ENCODE results near the gene CELA2B. TPM values are rescaled to one million over a fixed set of nuclear protein-coding genes. Genes with fewer than 3 reads are reported as not detected.

CELA2B gene
- total RNA-seq, 2 donors from 2014 or later = not detected

- H3K27ac Mint-ChIP-seq = no peak overlapping the region
- H3K36me3 ChIP-seq (ENCODE audit: control insufficient read depth, insufficient read depth, low read length) = no peaks in the 10 kb centered on the region
- no peaks in the 10 kb centered on the region for H3K36me3 Mint-ChIP-seq (ENCODE audit: low read depth)
- no peaks in the 10 kb centered on the region for H3K4me1 Mint-ChIP-seq
- no peaks in the 10 kb centered on the region for H3K27me3 Mint-ChIP-seq (ENCODE audit: insufficient read depth)
- no peaks in the 10 kb centered on the region for H3K9me3 ChIP-seq (ENCODE audit: control insufficient read depth, low read length)
- no peaks in the 10 kb centered on the region for H3K4me1 ChIP-seq (ENCODE audit: control insufficient read depth, insufficient read depth, low read length)
- 92 to 94% methylated on average over 5 to 14 of the region's 14 CpGs for WGBS, 2 experiments (ENCODE audit: insufficient coverage in 1 of 2, insufficient read length in 1 of 2)
- no peak overlapping the region for H3K27ac ChIP-seq (ENCODE audit: low read depth, low read length)
- H3K9ac ChIP-seq (ENCODE audit: extremely low read depth, low read length, poor library complexity, severe bottlenecking) = no peak overlapping the region
- no peaks in the 10 kb centered on the region for H3K9me3 Mint-ChIP-seq
- H3K4me3 Mint-ChIP-seq = no peak overlapping the region
- no peak overlapping the region for H3K4me3 ChIP-seq (ENCODE audit: low read length)
- no peak for DNase-seq
- TF ChIP-seq CTCF (conservative IDR thresholded peaks at IDR 0.05) = no peak
- H3K27me3 ChIP-seq (ENCODE audit: control insufficient read depth, insufficient read depth, low read length, poor library complexity, severe bottlenecking) = no peaks in the 10 kb centered on the region
These were observed 30.3 kb upstream of the CELA2B start for GRCh38 chr1:15445390-15446122.

- no peak overlapping the region for H3K4me3 Mint-ChIP-seq
- H3K27me3 ChIP-seq (ENCODE audit: control insufficient read depth, insufficient read depth, low read length, poor library complexity, severe bottlenecking) = no peaks in the 10 kb centered on the region
- H3K27ac Mint-ChIP-seq = no peak overlapping the region
- H3K27ac ChIP-seq (ENCODE audit: low read depth, low read length) = no peak overlapping the region
- H3K4me1 Mint-ChIP-seq = no peaks in the 10 kb centered on the region
- no peak overlapping the region for H3K9ac ChIP-seq (ENCODE audit: extremely low read depth, low read length, poor library complexity, severe bottlenecking)
- no peaks in the 10 kb centered on the region for H3K36me3 ChIP-seq (ENCODE audit: control insufficient read depth, insufficient read depth, low read length)
- H3K9me3 ChIP-seq (ENCODE audit: control insufficient read depth, low read length) = no peaks in the 10 kb centered on the region
- 89 to 94% methylated on average over 3 to 4 of the region's 4 CpGs for WGBS, 2 experiments (ENCODE audit: insufficient coverage in 1 of 2, insufficient read length in 1 of 2)
- no peak overlapping the region for H3K4me3 ChIP-seq (ENCODE audit: low read length)
- H3K36me3 Mint-ChIP-seq (ENCODE audit: low read depth) = no peaks in the 10 kb centered on the region
- H3K4me1 ChIP-seq (ENCODE audit: control insufficient read depth, insufficient read depth, low read length) = no peaks in the 10 kb centered on the region
- no peak for TF ChIP-seq CTCF (conservative IDR thresholded peaks at IDR 0.05)
- DNase-seq = no peak
- no peaks in the 10 kb centered on the region for H3K27me3 Mint-ChIP-seq (ENCODE audit: insufficient read depth)
- peaks cover 4% of the 10 kb centered on the region for H3K9me3 Mint-ChIP-seq
These were observed 29.7 kb upstream of the CELA2B start for GRCh38 chr1:15446212-15446611.

- Mint-ChIP-seq H3K36me3 (ENCODE audit: low read depth) (no peaks in the 10 kb centered on the region), H3K27me3 (ENCODE audit: insufficient read depth) (no peaks in the 10 kb centered on the region), H3K27ac (no peak overlapping the region), H3K4me1 (no peaks in the 10 kb centered on the region), H3K4me3 (no peak overlapping the region), H3K9me3 (peaks cover 5% of the 10 kb centered on the region)
- no peaks in the 10 kb centered on the region for H3K9me3 ChIP-seq (ENCODE audit: control insufficient read depth, low read length)
- H3K4me1 ChIP-seq (ENCODE audit: control insufficient read depth, insufficient read depth, low read length) = no peaks in the 10 kb centered on the region
- no peak for TF ChIP-seq CTCF (conservative IDR thresholded peaks at IDR 0.05)
- no peak overlapping the region for H3K4me3 ChIP-seq (ENCODE audit: low read length)
- H3K36me3 ChIP-seq (ENCODE audit: control insufficient read depth, insufficient read depth, low read length) = no peaks in the 10 kb centered on the region
- H3K27me3 ChIP-seq (ENCODE audit: control insufficient read depth, insufficient read depth, low read length, poor library complexity, severe bottlenecking) = no peaks in the 10 kb centered on the region
- no peak overlapping the region for H3K27ac ChIP-seq (ENCODE audit: low read depth, low read length)
- H3K9ac ChIP-seq (ENCODE audit: extremely low read depth, low read length, poor library complexity, severe bottlenecking) = no peak overlapping the region
- DNase-seq = no peak
- 87 to 88% methylated on average over 3 of the region's 3 CpGs for WGBS, 2 experiments (ENCODE audit: insufficient coverage in 1 of 2, insufficient read length in 1 of 2)
These were observed 26.9 kb upstream of the CELA2B start for GRCh38 chr1:15448877-15449462.

Measured in endodermal cell (in vitro differentiated cells).